HepG2 (cell line): Measurements from ENCODE around the gene CD7. TPM values are rescaled to one million over a fixed set of nuclear protein-coding genes. Genes with fewer than 3 reads are reported as not detected.
A peak's percentile ranks its signal among the peaks of the same experiment; 100 is the strongest.

Experiments used
- BCL3 ChIP-seq: sonication (generic); formaldehyde crosslinking; IDR thresholded peaks from 2 replicates; pipeline ENCODE4 v1.5.1; 2020; ENCODE audit warnings: mild to moderate bottlenecking, missing genetic modification reagents, moderate library complexity
- CEBPG ChIP-seq: IDR thresholded peaks from 2 replicates; pipeline ENCODE4 v1.6.1; 2016
- EP300 ChIP-seq, 3 experiments: sonication (generic) in 1 of 3; formaldehyde crosslinking in 1 of 3; IDR thresholded peaks; 2 replicates each; pipeline versions ENCODE4 v1.5.1 to v1.6.1; 2011 to 2020; ENCODE audit warnings: low read depth in 2 of 3, low read length in 2 of 3, borderline replicate concordance in 1 of 3, improper control_type of control experiment in 1 of 3, mild to moderate bottlenecking in 1 of 3, missing genetic modification reagents in 1 of 3, moderate library complexity in 1 of 3
- FOSL2 ChIP-seq: sonication (generic); formaldehyde crosslinking; IDR thresholded peaks from 2 replicates; pipeline ENCODE4 v1.4.0; 2020; ENCODE audit warnings: missing genetic modification reagents
- FOXP1 ChIP-seq, 2 experiments: fragments of 450-650 bp in 1 of 2; IDR thresholded peaks; 2 replicates each; pipeline ENCODE4 v1.6.1; 2017 to 2018; ENCODE audit warnings: antibody characterized with exemption in 1 of 2
- GABPA ChIP-seq, 2 experiments: IDR thresholded peaks; 2 replicates each; pipeline ENCODE4 v1.6.1; 2011 to 2016; ENCODE audit warnings: low read depth in 2 of 2, low read length in 1 of 2, missing biosample characterization in 1 of 2, missing genetic modification characterization in 1 of 2
- GPBP1L1 ChIP-seq: sonication (generic); formaldehyde crosslinking; IDR thresholded peaks from 2 replicates; pipeline ENCODE4 v1.5.0; 2020; ENCODE audit warnings: mild to moderate bottlenecking, missing genetic modification reagents
- GZF1 ChIP-seq: sonication (generic); formaldehyde crosslinking; IDR thresholded peaks from 2 replicates; pipeline ENCODE4 v1.5.1; 2020; ENCODE audit warnings: mild to moderate bottlenecking, missing genetic modification reagents
- HHEX ChIP-seq: IDR thresholded peaks from 2 replicates; pipeline ENCODE4 v1.6.1; 2016; ENCODE audit warnings: control low read depth
- HNF4A ChIP-seq: sonication (generic); formaldehyde crosslinking; IDR thresholded peaks from 2 replicates; pipeline ENCODE4 v1.4.0; 2020; ENCODE audit warnings: missing genetic modification reagents
- HNRNPLL ChIP-seq: fragments of 200-400 bp; formaldehyde crosslinking; IDR thresholded peaks from 2 replicates; pipeline ENCODE4 v1.6.1; 2017; ENCODE audit warnings: mild to moderate bottlenecking, low read depth, low read length; ENCODE audit not compliant: poor library complexity, severe bottlenecking
- KLF11 ChIP-seq: IDR thresholded peaks from 2 replicates; pipeline ENCODE4 v1.6.1; 2016; ENCODE audit warnings: missing compliant biosample characterization
- KLF16 ChIP-seq, 2 experiments: sonication (generic) in 1 of 2; formaldehyde crosslinking in 1 of 2; IDR thresholded peaks; 2 replicates each; pipeline versions ENCODE4 v1.6.1 to v1.8.0; 2016 to 2023; ENCODE audit warnings: missing genetic modification reagents in 2 of 2, missing compliant biosample characterization in 1 of 2
- MBNL3 ChIP-seq: fragments of 250-450 bp; sonication (Bioruptor Pico); conservative IDR thresholded peaks from 2 replicates; pipeline ENCODE4 v1.8.0; 2022; ENCODE audit warnings: mild to moderate bottlenecking, inconsistent platforms
- NRL ChIP-seq: sonication (generic); formaldehyde crosslinking; IDR thresholded peaks from 2 replicates; pipeline ENCODE4 v1.5.0; 2020; ENCODE audit warnings: missing genetic modification reagents, mild to moderate bottlenecking, moderate library complexity, borderline replicate concordance
- ONECUT2 ChIP-seq: sonication (generic); formaldehyde crosslinking; IDR thresholded peaks from 2 replicates; pipeline ENCODE4 v1.4.0; 2020; ENCODE audit warnings: missing genetic modification reagents
- POLR2AphosphoS2 ChIP-seq: IDR thresholded peaks from 2 replicates; pipeline ENCODE4 v1.6.1; 2011; ENCODE audit warnings: low read depth, low read length, improper control_type of control experiment
- RXRB ChIP-seq: IDR thresholded peaks from 2 replicates; pipeline ENCODE4 v1.6.1; 2016; ENCODE audit warnings: borderline replicate concordance, missing genetic modification reagents, missing compliant biosample characterization
- SCMH1 ChIP-seq: sonication (generic); formaldehyde crosslinking; IDR thresholded peaks from 2 replicates; pipeline ENCODE4 v1.9.0; 2021; ENCODE audit warnings: missing genetic modification reagents, mild to moderate bottlenecking, borderline replicate concordance
- STAG1 ChIP-seq: sonication (generic); formaldehyde crosslinking; IDR thresholded peaks from 2 replicates; pipeline ENCODE4 v1.4.0; 2020; ENCODE audit warnings: missing genetic modification reagents
- ZBTB34 ChIP-seq: sonication (generic); formaldehyde crosslinking; IDR thresholded peaks from 2 replicates; pipeline ENCODE4 v1.8.0; 2022; ENCODE audit warnings: mild to moderate bottlenecking, missing genetic modification reagents
- ZFP90 ChIP-seq: sonication (generic); formaldehyde crosslinking; IDR thresholded peaks from 2 replicates; pipeline ENCODE4 v1.8.0; 2022; ENCODE audit warnings: missing genetic modification reagents, mild to moderate bottlenecking, inconsistent platforms, borderline replicate concordance
- ZNF550 ChIP-seq: sonication (generic); formaldehyde crosslinking; IDR thresholded peaks from 2 replicates; pipeline ENCODE4 v1.4.0; 2020; ENCODE audit warnings: mild to moderate bottlenecking, missing genetic modification reagents, borderline replicate concordance
- ZNF607 ChIP-seq: sonication (generic); formaldehyde crosslinking; IDR thresholded peaks from 2 replicates; pipeline ENCODE4 v1.5.1; 2020; ENCODE audit warnings: missing genetic modification reagents, mild to moderate bottlenecking, borderline replicate concordance
- ZNF772 ChIP-seq: sonication (generic); formaldehyde crosslinking; IDR thresholded peaks from 2 replicates; pipeline ENCODE4 v1.5.0; 2020; ENCODE audit warnings: mild to moderate bottlenecking, missing genetic modification reagents
- ZSCAN30 ChIP-seq: sonication (generic); formaldehyde crosslinking; IDR thresholded peaks from 2 replicates; pipeline ENCODE4 v1.5.0; 2020; ENCODE audit warnings: mild to moderate bottlenecking, missing genetic modification reagents
- polyA plus RNA-seq, 8 experiments: library from polyadenylated mRNA; depleted of rRNA in 3 of 8; stranded (reverse) in 7 of 8; unstranded in 1 of 8; fragments of >200 nt; fragmentation: Illumina TruSeq in 4 of 8; extraction: Trizol in 4 of 8; gene quantifications; 2 replicates each; pipeline versions ENCODE4 v1.2.1 to v1.2.3, GENCODE V29; 2011 to 2016; ENCODE audit warnings: low read depth in 4 of 8, missing spikeins in 1 of 8, mixed read lengths in 1 of 8; ENCODE audit not compliant: insufficient read depth in 1 of 8
- total RNA-seq, 5 experiments: library from RNA; depleted of rRNA; stranded (reverse); fragments of >200 nt; fragmentation: Illumina TruSeq; extraction: Trizol; gene quantifications; 2 replicates each; pipeline ENCODE4 v1.2.3, GENCODE V29; 2016; ENCODE audit warnings: low read depth in 1 of 5

The CD7 gene
- total and polyA plus RNA-seq, 2 of the 13 experiments (the other 11 are each of a cell fraction or from before 2014, with no cell fraction given): 67.6 to 76.4 TPM

GRCh38 chr17:82309656-82310570, 7.5 kb downstream of the CD7 start (continued):
- TF ChIP-seq GPBP1L1 (CRISPR knock-in tag): no peak
- TF ChIP-seq GZF1 (CRISPR knock-in tag): peak; percentile 88; the same call in 1 of the 2 replicates
- no peak for TF ChIP-seq ZNF772 (CRISPR knock-in tag)
- TF ChIP-seq CEBPG: no peak
- no peak for TF ChIP-seq POLR2AphosphoS2
- TF ChIP-seq NRL (CRISPR knock-in tag): no peak
- no peak for TF ChIP-seq FOXP1 (IDR thresholded peaks at IDR 0.05)
- no peak for TF ChIP-seq FOXP1 (CRISPR knock-in tag; IDR thresholded peaks at IDR 0.05)
- peak; percentile 78 for TF ChIP-seq HNF4A (CRISPR knock-in tag)
- no peak for TF ChIP-seq ZNF550 (CRISPR knock-in tag)
- no peak for TF ChIP-seq HHEX
- TF ChIP-seq RXRB: peak; percentile 80
- peak; percentile 76; the same call in 1 of the 2 replicates for TF ChIP-seq KLF11 (CRISPR knock-in tag)
- TF ChIP-seq GABPA (IDR thresholded peaks at IDR 0.05; ENCODE audit: low read depth, low read length): no peak
- no peak; the same call in 1 of the 2 replicates for TF ChIP-seq GABPA (CRISPR knock-in tag; IDR thresholded peaks at IDR 0.05; ENCODE audit: low read depth)
- TF ChIP-seq ZBTB34: no peak
- peak; percentile 71 for TF ChIP-seq ONECUT2 (CRISPR knock-in tag)
- no peak for TF ChIP-seq STAG1
- no peak for TF ChIP-seq HNRNPLL
- no peak for TF ChIP-seq SCMH1 (CRISPR knock-in tag)
- no peak for TF ChIP-seq ZSCAN30 (CRISPR knock-in tag)
- no peak for TF ChIP-seq ZNF607 (CRISPR knock-in tag)
- TF ChIP-seq BCL3: no peak
- TF ChIP-seq KLF16 (CRISPR knock-in tag; IDR thresholded peaks at IDR 0.05): no peak
- TF ChIP-seq FOSL2 (CRISPR knock-in tag): no peak
- peak in 1 of 2 experiments; percentile 63; a peak in 2 of 4 replicates for TF ChIP-seq EP300 (IDR thresholded peaks at IDR 0.05; ENCODE audit: low read depth in 2 of 2, low read length in 2 of 2)
- TF ChIP-seq EP300 (CRISPR knock-in tag; IDR thresholded peaks at IDR 0.05; ENCODE audit: borderline replicate concordance): peak; percentile 33
- TF ChIP-seq ZFP90: no peak
- TF ChIP-seq MBNL3: no peak
